T follicular helper cell (primary cell): ENCODE data around the gene CDC20.
A peak's percentile ranks its signal among the peaks of the same experiment; 100 is the strongest.

Experiments used
- DNase-seq: peaks from one replicate; pipeline ENCODE4 v3.0.0-alpha.2; 2020; ENCODE audit warnings: low read depth
- total RNA-seq, 2 experiments: gene quantifications; one replicate each; lab custom pipeline; 2026; lab: John Stamatoyannopoulos, UW

CDC20 gene
- 0.18 to 8.6 reads per million in 2 experiments for total RNA-seq

- peak; percentile 95 for DNase-seq
Measured at GRCh38 chr1:43358746-43359693, at the start of gene CDC20. TSS of gene CDC20 (plus strand) at chr1:43358981. CDS start at chr1:43359216, 235 bp downstream.

GRCh38 chr1:43309405-43310025 is 49.3 kb upstream of the CDC20 start:
- DNase-seq, result no peak

- no peak for DNase-seq
Measured at GRCh38 chr1:43311521-43311920, 47.3 kb upstream of the CDC20 start.

GRCh38 chr1:43312212-43312623 is 46.6 kb upstream of the CDC20 start:
- no peak for DNase-seq

- no peak for DNase-seq
Measured at GRCh38 chr1:43312663-43313515, 45.9 kb upstream of the CDC20 start.

GRCh38 chr1:43313771-43314170 is 45.0 kb upstream of the CDC20 start:
- DNase-seq, result no peak

- no peak for DNase-seq
Measured at GRCh38 chr1:43314233-43314632, 44.5 kb upstream of the CDC20 start.

- no peak for DNase-seq
Measured at GRCh38 chr1:43315481-43315880, 43.3 kb upstream of the CDC20 start.

- no peak for DNase-seq
Measured at GRCh38 chr1:43315963-43316737, 42.6 kb upstream of the CDC20 start.

- no peak for DNase-seq
Measured at GRCh38 chr1:43316738-43317520, 41.9 kb upstream of the CDC20 start.

GRCh38 chr1:43317817-43318471 is 40.8 kb upstream of the CDC20 start:
- DNase-seq, result no peak

- no peak for DNase-seq
Measured at GRCh38 chr1:43318831-43319230, 40.0 kb upstream of the CDC20 start.

GRCh38 chr1:43319288-43319687 is 39.5 kb upstream of the CDC20 start:
- DNase-seq, result no peak

GRCh38 chr1:43319766-43320165 is 39.0 kb upstream of the CDC20 start:
- no peak for DNase-seq

GRCh38 chr1:43321331-43321891 is 37.4 kb upstream of the CDC20 start:
- no peak for DNase-seq

- no peak for DNase-seq
Measured at GRCh38 chr1:43322506-43322905, 36.3 kb upstream of the CDC20 start.

- no peak for DNase-seq
Measured at GRCh38 chr1:43324810-43325209, 34.0 kb upstream of the CDC20 start.

- no peak for DNase-seq
Measured at GRCh38 chr1:43325381-43325780, 33.4 kb upstream of the CDC20 start.

- no peak for DNase-seq
Measured at GRCh38 chr1:43327549-43328292, 31.1 kb upstream of the CDC20 start.
